SU-DHL-6 (cell line): Measurements from ENCODE around the gene CEP95.

ENCODE experiments used
- H2AFZ ChIP-seq: fragments of 200-600 bp; sonication (generic); 2 replicates; pipeline ENCODE4 v1.6.1; 2014; ENCODE audit warnings: low read depth, mild to moderate bottlenecking, moderate library complexity, mixed read lengths, antibody characterized with exemption, low read length; ENCODE audit not compliant: severe bottlenecking
- H3F3A ChIP-seq: fragments of 200-600 bp; shearing (Covaris generic); 2 replicates; pipeline ENCODE4 v1.6.0; 2016; ENCODE audit warnings: antibody characterized with exemption, mild to moderate bottlenecking; ENCODE audit not compliant: insufficient read depth
- H3K27ac ChIP-seq: fragments of 200-600 bp; sonication (generic); 2 replicates; pipeline ENCODE4 v1.5.1; 2016; ENCODE audit warnings: low read depth, mild to moderate bottlenecking, low read length, moderate library complexity, mixed read lengths
- H3K27me3 ChIP-seq: fragments of 200-600 bp; sonication (generic), shearing (Covaris generic); 2 replicates; pipeline ENCODE4 v1.6.0; 2014; ENCODE audit warnings: mild to moderate bottlenecking, low read length
- H3K36me3 ChIP-seq: fragments of 200-600 bp; sonication (generic); 2 replicates; pipeline ENCODE4 v1.6.1; 2014; ENCODE audit warnings: mild to moderate bottlenecking, low read length, mixed read lengths
- H3K4me2 ChIP-seq: fragments of 300-600, 200-600 bp; shearing (Covaris generic), sonication (generic); 2 replicates; pipeline ENCODE4 v1.6.0; 2014; ENCODE audit warnings: low read length, low read depth, mild to moderate bottlenecking; ENCODE audit not compliant: poor library complexity, severe bottlenecking
- H3K4me3 ChIP-seq: fragments of 200-600 bp; sonication (generic); 2 replicates; pipeline ENCODE4 v1.5.1; 2014; ENCODE audit warnings: antibody characterized with exemption, low read length, mild to moderate bottlenecking, mixed read lengths; ENCODE audit not compliant: insufficient read depth, poor library complexity, severe bottlenecking
- H3K79me2 ChIP-seq: fragments of 200-600 bp; sonication (generic); 2 replicates; pipeline ENCODE4 v1.6.1; 2014; ENCODE audit warnings: mild to moderate bottlenecking, low read length, moderate library complexity; ENCODE audit not compliant: insufficient read depth
- H3K9ac ChIP-seq: fragments of 200-600 bp; sonication (generic); 2 replicates; pipeline ENCODE4 v1.7.0; 2014; ENCODE audit warnings: mild to moderate bottlenecking, low read length
- H3K9me2 ChIP-seq: fragments of 200-600 bp; sonication (generic); replicated peaks from 2 replicates; pipeline ENCODE4 v1.6.1; 2014; ENCODE audit warnings: low read length; ENCODE audit not compliant: insufficient read depth
- H3K9me3 ChIP-seq: fragments of 200-600 bp; sonication (generic); 2 replicates; pipeline ENCODE4 v1.6.1; 2014; ENCODE audit warnings: low read length, mixed read lengths; ENCODE audit not compliant: insufficient read depth
- H4K20me1 ChIP-seq: fragments of 200-600 bp; sonication (generic); 2 replicates; pipeline ENCODE4 v1.6.1; 2014; ENCODE audit warnings: low read depth, mild to moderate bottlenecking, antibody characterized with exemption, low read length, moderate library complexity, mixed read lengths
- CTCF ChIP-seq: fragments of 200-600 bp; sonication (generic); IDR thresholded peaks from one replicate; pipeline ENCODE4 v1.5.1; 2017; ENCODE audit warnings: antibody characterized with exemption, mild to moderate bottlenecking, low read length, moderate library complexity; ENCODE audit not compliant: insufficient read depth, poor library complexity, severe bottlenecking
- EZH2phosphoT487 ChIP-seq: fragments of 200-600 bp; sonication (generic), shearing (Covaris generic); conservative IDR thresholded peaks from 2 replicates; pipeline ENCODE4 v1.6.1; 2018; ENCODE audit warnings: mild to moderate bottlenecking, antibody characterized with exemption, low read length, moderate library complexity, mixed read lengths

The CEP95 gene

GRCh38 chr17:64527914-64528313 lies 21.1 kb downstream of the CEP95 start:
- peaks cover 58% of the 10 kb centered on the region for H3K36me3 ChIP-seq

GRCh38 chr17:64529221-64529620 lies 22.4 kb downstream of the CEP95 start:
- no peak overlapping the region for H3K27ac ChIP-seq
- no peaks in the 10 kb centered on the region for H3K9me3 ChIP-seq
- no peaks in the 10 kb centered on the region for H3K9me2 ChIP-seq
- H3K4me2 ChIP-seq, result no peak overlapping the region
- H3F3A ChIP-seq, result no peaks in the 10 kb centered on the region
- no peaks in the 10 kb centered on the region for H4K20me1 ChIP-seq
- H3K9ac ChIP-seq, result no peak overlapping the region
- no peak for TF ChIP-seq CTCF
- no peak for TF ChIP-seq EZH2phosphoT487
- peaks cover 54% of the 10 kb centered on the region for H3K36me3 ChIP-seq
- H2AFZ ChIP-seq, result no peak overlapping the region
- H3K27me3 ChIP-seq, result no peaks in the 10 kb centered on the region
- no peak overlapping the region for H3K4me3 ChIP-seq
- no peaks in the 10 kb centered on the region for H3K79me2 ChIP-seq

More at GRCh38 chr17:64527914-64528313, 21.1 kb downstream of the CEP95 start:
- no peak for TF ChIP-seq EZH2phosphoT487
- no peak for TF ChIP-seq CTCF
- H3K4me3 ChIP-seq, result no peak overlapping the region
- no peaks in the 10 kb centered on the region for H3K79me2 ChIP-seq
- H2AFZ ChIP-seq, result no peak overlapping the region
- no peaks in the 10 kb centered on the region for H3F3A ChIP-seq
- H3K27me3 ChIP-seq, result no peaks in the 10 kb centered on the region
- H3K9ac ChIP-seq, result no peak overlapping the region
- no peaks in the 10 kb centered on the region for H3K9me2 ChIP-seq
- H3K27ac ChIP-seq, result no peak overlapping the region
- H3K4me2 ChIP-seq, result no peak overlapping the region
- H3K9me3 ChIP-seq, result no peaks in the 10 kb centered on the region
- no peaks in the 10 kb centered on the region for H4K20me1 ChIP-seq

- no peak overlapping the region for H3K9ac ChIP-seq
- H3K27ac ChIP-seq, result no peak overlapping the region
- no peaks in the 10 kb centered on the region for H3F3A ChIP-seq
These were observed 25.2 kb downstream of the CEP95 start for GRCh38 chr17:64531955-64532371.

More at GRCh38 chr17:64531955-64532371, 25.2 kb downstream of the CEP95 start:
- Histone ChIP-seq H3K79me2 (no peaks in the 10 kb centered on the region), H2AFZ (no peak overlapping the region), H3K9me2 (no peaks in the 10 kb centered on the region), H4K20me1 (no peaks in the 10 kb centered on the region), H3K4me3 (no peak overlapping the region), H3K4me2 (no peak overlapping the region), H3K27me3 (no peaks in the 10 kb centered on the region), H3K9me3 (no peaks in the 10 kb centered on the region), H3K36me3 (peaks cover 51% of the 10 kb centered on the region)
- TF ChIP-seq EZH2phosphoT487 (no peak), CTCF (no peak)
